Body of pancreas (tissue), 4 donors: ENCODE measurements around the gene KRTAP4-9. TPM values are rescaled to one million over a fixed set of nuclear protein-coding genes. Genes with fewer than 3 reads are reported as not detected.
"Not testable (repeated sequence)": the region's sequence is repeated elsewhere in the genome, so short reads cannot be mapped to it uniquely, and the experiment has no call there.

ENCODE experiments used
- ATAC-seq: fragments of 150-250 bp; one replicate; pipeline ENCODE4 v1.9.1; 2016
- DNase-seq, 4 donors: peaks; one replicate each; pipeline ENCODE4 v3.0.0-alpha.2; 2019
- H3K27ac ChIP-seq, 4 donors: fragments of 200-600 bp; sonication (generic); 1 replicate in 3 of 4; 2 replicates in 1 of 4; pipeline versions ENCODE4 v1.5.1 to v1.6.1; 2016 to 2019; ENCODE audit warnings: mild to moderate bottlenecking in 1 of 4, mixed read lengths in 1 of 4, moderate library complexity in 1 of 4
- H3K27me3 ChIP-seq, 2 donors: fragments of 200-600 bp; sonication (generic); one replicate each; pipeline ENCODE4 v1.6.0; 2016; ENCODE audit warnings: mild to moderate bottlenecking in 1 of 2
- H3K36me3 ChIP-seq, 2 donors: fragments of 200-600 bp; sonication (generic); replicated peaks in 1 of 2; 2 replicates each; pipeline ENCODE4 v1.5.1; 2016; ENCODE audit warnings: low read depth in 2 of 2; ENCODE audit not compliant: insufficient read depth in 1 of 2
- H3K4me1 ChIP-seq: fragments of 200-600 bp; sonication (generic); one replicate; pipeline ENCODE4 v1.6.0; 2016
- H3K4me3 ChIP-seq, 2 donors: fragments of 200-600 bp; sonication (generic); 1 replicate in 1 of 2; 2 replicates in 1 of 2; pipeline ENCODE4 v1.5.1; 2016 to 2019
- H3K9me3 ChIP-seq, 3 donors: fragments of 200-600 bp; sonication (generic); 1 replicate in 2 of 3; 2 replicates in 1 of 3; pipeline ENCODE4 v1.5.1; 2016
- POLR2A ChIP-seq, 3 donors: fragments of 450-650 bp; IDR thresholded peaks; one replicate each; pipeline ENCODE4 v1.6.1; 2016; ENCODE audit warnings: antibody characterized with exemption in 3 of 3, mild to moderate bottlenecking in 2 of 3
- WGBS, 2 donors: methylation state at CpG; one replicate each; pipeline ENCODE4 v1.1.5; 2017; 5-methylcytosine and 5-hydroxymethylcytosine counted together
- intact Hi-C: fragments of 100-400 bp; cut with DNase I; formaldehyde crosslinking; loops from one replicate; pipeline ENCODE4 v1.15.1; 2023
- total RNA-seq, 2 donors: library from RNA; depleted of rRNA; stranded (reverse); fragments of >200 nt; gene quantifications; one replicate each; pipeline ENCODE4 v1.1.0, GENCODE V29; 2016
- TF ChIP-seq, protein P1 (sequence below), 7 experiments: fragments of 450-650 bp in 4 of 7; fragments of 200-600 bp in 3 of 7; sonication (generic) in 3 of 7; IDR thresholded peaks; one replicate each; pipeline ENCODE4 v1.5.1; 2016 to 2019; ENCODE audit warnings: antibody characterized with exemption in 7 of 7

KRTAP4-9 gene
- total RNA-seq, 2 donors from 2014 or later: not detected

DNA sequence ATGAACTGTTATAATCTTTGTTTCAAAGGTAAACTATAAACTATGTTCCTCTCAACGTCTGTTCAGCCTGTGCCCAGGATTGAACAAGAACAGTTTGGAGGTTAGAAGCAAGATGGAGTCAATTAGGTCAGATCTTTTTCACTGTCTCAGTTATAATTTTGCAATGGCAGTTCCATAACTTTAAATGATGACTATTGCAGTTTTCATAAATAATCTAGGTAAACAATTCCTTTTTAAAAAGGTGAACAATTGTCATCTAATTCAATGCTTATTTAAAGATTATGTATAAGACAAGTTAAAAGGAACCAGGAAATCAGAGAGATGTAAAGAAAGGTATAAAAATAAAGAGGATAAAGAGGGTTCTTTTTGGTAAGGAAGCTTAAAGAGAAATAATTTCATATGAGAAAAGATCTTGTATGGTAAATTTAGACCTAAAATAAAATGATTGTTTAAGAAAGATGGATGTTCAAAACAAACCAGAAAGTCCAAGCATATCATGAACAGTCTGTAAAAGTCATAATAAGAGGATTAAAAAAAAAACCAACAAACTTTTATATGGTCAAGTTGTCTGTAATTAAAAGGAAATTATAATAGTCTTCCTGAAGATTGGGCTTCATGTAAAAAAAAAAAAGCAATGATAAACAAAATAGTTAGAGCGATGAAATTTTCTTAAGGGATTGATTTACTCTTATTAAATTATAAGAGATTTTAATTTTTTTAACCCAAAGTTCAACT is 6.1 kb downstream of the KRTAP4-9 start:
- 64 to 66% methylated on average over 2 of the region's 2 CpGs for WGBS, 2 donors
- Histone ChIP-seq H3K27me3 (no peaks in the 10 kb centered on the region), H3K4me3 (no peak overlapping the region), H3K27ac (no peak overlapping the region), H3K4me1 (no peaks in the 10 kb centered on the region), H3K9me3 (no peaks in the 10 kb centered on the region), H3K36me3 (no peaks in the 10 kb centered on the region)
- DNase-seq: no peak
- intact Hi-C loops: no loop called here
- no peak for ATAC-seq
- TF ChIP-seq, protein P1, sequence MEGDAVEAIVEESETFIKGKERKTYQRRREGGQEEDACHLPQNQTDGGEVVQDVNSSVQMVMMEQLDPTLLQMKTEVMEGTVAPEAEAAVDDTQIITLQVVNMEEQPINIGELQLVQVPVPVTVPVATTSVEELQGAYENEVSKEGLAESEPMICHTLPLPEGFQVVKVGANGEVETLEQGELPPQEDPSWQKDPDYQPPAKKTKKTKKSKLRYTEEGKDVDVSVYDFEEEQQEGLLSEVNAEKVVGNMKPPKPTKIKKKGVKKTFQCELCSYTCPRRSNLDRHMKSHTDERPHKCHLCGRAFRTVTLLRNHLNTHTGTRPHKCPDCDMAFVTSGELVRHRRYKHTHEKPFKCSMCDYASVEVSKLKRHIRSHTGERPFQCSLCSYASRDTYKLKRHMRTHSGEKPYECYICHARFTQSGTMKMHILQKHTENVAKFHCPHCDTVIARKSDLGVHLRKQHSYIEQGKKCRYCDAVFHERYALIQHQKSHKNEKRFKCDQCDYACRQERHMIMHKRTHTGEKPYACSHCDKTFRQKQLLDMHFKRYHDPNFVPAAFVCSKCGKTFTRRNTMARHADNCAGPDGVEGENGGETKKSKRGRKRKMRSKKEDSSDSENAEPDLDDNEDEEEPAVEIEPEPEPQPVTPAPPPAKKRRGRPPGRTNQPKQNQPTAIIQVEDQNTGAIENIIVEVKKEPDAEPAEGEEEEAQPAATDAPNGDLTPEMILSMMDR (IDR thresholded peaks at IDR 0.05): no peak
- no peak for TF ChIP-seq POLR2A (IDR thresholded peaks at IDR 0.05)

DNA sequence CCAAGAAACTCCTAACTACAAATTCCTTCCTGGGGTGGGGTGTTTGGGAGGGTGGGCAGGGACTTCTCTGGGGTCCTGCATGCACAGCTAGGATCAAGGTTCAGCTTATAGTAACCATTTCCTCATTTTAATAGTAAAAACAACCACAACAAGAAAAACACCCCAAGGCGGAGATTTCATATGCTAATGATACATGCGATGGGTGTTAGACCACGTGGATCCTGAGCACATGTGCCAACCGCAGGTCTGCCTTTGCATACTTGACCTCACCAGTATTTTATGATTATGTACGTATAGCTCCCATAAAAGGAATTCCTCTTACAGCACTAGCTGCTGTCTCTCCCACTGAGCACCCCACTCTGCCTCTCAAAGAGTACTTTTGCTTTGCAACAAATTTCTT is 11.1 kb downstream of the KRTAP4-9 start:
- TF ChIP-seq POLR2A (IDR thresholded peaks at IDR 0.05): no peak
- TF ChIP-seq, protein P1 (IDR thresholded peaks at IDR 0.05): no peak
- no peak for ATAC-seq
- intact Hi-C loops: no loop called here

DNA sequence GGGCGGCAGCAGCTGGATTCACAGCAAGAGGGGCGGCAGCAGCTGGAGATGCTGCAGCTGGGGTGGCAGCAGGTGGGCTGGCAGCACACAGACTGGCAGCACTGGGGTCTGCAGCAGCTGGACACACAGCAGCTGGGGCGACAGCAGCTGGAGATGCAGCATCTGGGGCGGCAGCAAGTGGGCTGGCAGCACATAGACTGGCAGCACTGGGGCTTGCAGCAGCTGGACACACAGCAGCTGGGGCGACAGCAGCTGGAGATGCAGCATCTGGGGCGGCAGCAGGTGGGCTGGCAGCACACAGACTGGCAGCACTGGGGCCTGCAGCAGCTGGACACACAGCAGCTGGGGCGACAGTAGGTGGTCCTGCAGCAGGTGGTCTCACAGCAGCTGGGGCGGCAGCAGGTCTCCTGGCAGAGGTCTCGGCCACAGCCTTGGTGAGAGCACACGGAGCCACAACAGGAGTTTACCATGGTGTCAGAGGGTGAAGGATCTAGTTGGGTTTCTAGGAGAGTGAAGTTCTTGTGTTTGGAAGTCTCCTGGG is 12.7 kb downstream of the KRTAP4-9 start, which contains the start of gene KRTAP4-11:
KRTAP4-11 (minus strand) TSS at position 528 of the 541 bp plus-strand sequence; CDS start at position 470, 58 bp downstream.
- DNase-seq, intact Hi-C loops, H3K4me3 ChIP-seq, H3K27ac ChIP-seq, H3K9me3 ChIP-seq, H3K27me3 ChIP-seq, H3K4me1 ChIP-seq, ATAC-seq, H3K36me3 ChIP-seq: not testable (repeated sequence)
- WGBS, 2 donors: 55 to 66% methylated on average over 8 to 9 of the region's 10 CpGs

More for the DNA sequence above, 11.1 kb downstream of the KRTAP4-9 start:
- DNase-seq: no peak
- no peak overlapping the region for H3K27ac ChIP-seq
- H3K36me3 ChIP-seq: no peaks in the 10 kb centered on the region
- no peaks in the 10 kb centered on the region for H3K9me3 ChIP-seq
- no peak overlapping the region for H3K4me3 ChIP-seq
- WGBS, 2 donors: 50 to 53% methylated on average over 5 of the region's 5 CpGs
- no peaks in the 10 kb centered on the region for H3K27me3 ChIP-seq
- no peaks in the 10 kb centered on the region for H3K4me1 ChIP-seq

DNA sequence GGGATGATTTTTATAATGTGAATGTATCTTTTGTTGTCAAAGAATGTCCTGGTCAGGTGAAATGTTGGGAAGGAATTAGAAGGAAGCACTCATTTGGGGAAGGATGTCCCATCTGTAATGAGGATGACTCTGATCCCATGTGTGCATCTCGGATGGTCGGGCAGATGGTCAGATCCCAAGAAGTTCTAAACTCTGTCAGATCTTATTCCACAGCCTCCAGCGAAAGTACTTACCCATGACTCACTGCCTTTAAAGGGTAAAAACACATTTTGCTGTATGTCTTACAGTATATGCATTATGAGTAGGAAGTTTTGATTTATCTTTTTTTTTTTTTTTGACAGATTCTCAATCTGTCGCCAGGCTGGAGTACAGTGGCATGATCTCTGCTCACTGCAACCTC is 13.5 kb downstream of the KRTAP4-9 start:
- 71 to 72% methylated on average over 4 of the region's 4 CpGs for WGBS, 2 donors
- no peak for TF ChIP-seq POLR2A (IDR thresholded peaks at IDR 0.05)
- TF ChIP-seq, protein P1 (IDR thresholded peaks at IDR 0.05): no peak
- DNase-seq: no peak

DNA sequence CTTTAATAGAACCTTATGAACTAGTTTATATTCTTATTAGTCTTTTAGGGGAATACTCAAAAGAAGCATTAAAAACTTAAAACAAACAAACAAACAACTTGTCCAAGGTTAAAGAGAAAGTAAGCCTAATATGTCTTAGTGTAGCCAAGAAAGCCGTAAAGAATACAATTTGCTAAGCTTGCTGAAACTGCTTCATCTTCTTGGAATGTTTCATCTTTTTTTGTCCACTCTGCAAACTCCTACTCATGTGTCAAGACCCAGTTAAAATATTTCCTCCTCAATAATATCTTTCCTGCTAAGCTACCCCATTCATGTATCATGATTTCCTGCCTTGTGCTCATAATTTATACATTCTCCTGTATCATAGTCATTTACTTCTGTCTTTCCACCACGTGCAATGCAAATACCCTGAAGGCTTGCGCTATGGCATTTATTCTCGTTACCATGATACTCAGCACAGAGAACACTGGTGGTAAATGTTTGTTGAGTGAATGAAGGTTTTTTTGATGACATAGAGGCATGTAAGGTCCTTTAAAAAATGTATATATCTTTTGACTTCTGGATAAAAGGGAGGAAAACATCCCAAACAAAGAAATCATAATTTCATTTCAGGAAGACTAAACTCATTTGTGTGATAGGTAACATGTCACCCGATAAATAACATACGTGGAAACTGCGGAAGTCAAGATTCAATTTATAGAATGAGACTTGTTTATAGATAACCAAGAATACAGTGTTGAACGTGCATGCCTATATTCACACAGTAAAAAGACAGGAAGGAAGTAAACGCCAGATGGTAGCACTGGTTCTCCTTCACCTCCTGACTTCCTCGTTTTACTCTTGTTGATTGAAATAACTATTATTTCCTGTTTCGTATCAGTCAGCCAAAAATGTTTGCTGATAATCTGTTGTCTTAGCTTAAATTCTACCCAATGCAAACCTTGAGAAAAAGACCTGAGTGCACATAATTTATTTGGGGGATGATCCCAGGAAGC is 14.8 kb downstream of the KRTAP4-9 start:
- not testable (repeated sequence) for DNase-seq, H3K36me3 ChIP-seq

More for the DNA sequence above, 13.5 kb downstream of the KRTAP4-9 start:
- no peaks in the 10 kb centered on the region for H3K4me1 ChIP-seq
- no peaks in the 10 kb centered on the region for H3K36me3 ChIP-seq
- no peak overlapping the region for H3K27ac ChIP-seq
- intact Hi-C loops: no loop called here
- no peak for ATAC-seq
- H3K4me3 ChIP-seq: no peak overlapping the region
- no peaks in the 10 kb centered on the region for H3K9me3 ChIP-seq
- no peaks in the 10 kb centered on the region for H3K27me3 ChIP-seq

More for the DNA sequence above, 14.8 kb downstream of the KRTAP4-9 start:
- H3K4me3 ChIP-seq, ATAC-seq, H3K9me3 ChIP-seq, H3K27me3 ChIP-seq, H3K27ac ChIP-seq, intact Hi-C loops, H3K4me1 ChIP-seq: not testable (repeated sequence)
- 46 to 64% methylated on average over 11 of the region's 11 CpGs for WGBS, 2 donors
